Stimulated activated naive B cell treated with anti-CD40 and anti-IgM and Interleukin-4, amounts not matched to agents 10 μg/mL and 1 μg/mL and 100 μg/mL, for 72 hours (primary cell): ENCODE measurements around the gene PDCD7.

Experiments
- ATAC-seq, 2 donors: fragments of 150-1000 bp; cut with Tn5 transposase; replicated peaks; 2 replicates each; pipeline ENCODE4 v1.10.0; 2021; ENCODE audit warnings: moderate library complexity in 1 of 2
- DNase-seq: peaks from one replicate; pipeline ENCODE4 v3.0.0; 2021
- H3K27ac Mint-ChIP-seq: one replicate; pipeline ENCODE4 v1.8.0; 2022; ENCODE audit warnings: mild to moderate bottlenecking, mixed read lengths
- H3K27me3 Mint-ChIP-seq, 2 donors: one replicate each; pipeline ENCODE4 v1.8.0; 2022; ENCODE audit warnings: mixed read lengths in 2 of 2
- H3K36me3 Mint-ChIP-seq, 2 donors: one replicate each; pipeline ENCODE4 v1.8.0; 2022; ENCODE audit warnings: mixed read lengths in 2 of 2, mild to moderate bottlenecking in 1 of 2
- H3K4me1 Mint-ChIP-seq, 2 donors: one replicate each; pipeline ENCODE4 v1.8.0; 2022; ENCODE audit warnings: mixed read lengths in 2 of 2, mild to moderate bottlenecking in 1 of 2
- H3K4me3 Mint-ChIP-seq, 2 donors: one replicate each; pipeline ENCODE4 v1.8.0; 2022; ENCODE audit warnings: mild to moderate bottlenecking in 2 of 2, mixed read lengths in 2 of 2, moderate library complexity in 1 of 2
- H3K9me3 Mint-ChIP-seq, 2 donors: one replicate each; pipeline ENCODE4 v1.8.0; 2022; ENCODE audit warnings: mixed read lengths in 2 of 2, mild to moderate bottlenecking in 1 of 2

PDCD7 gene

GRCh38 chr15:65068403-65068788 is 65.2 kb downstream of the PDCD7 start:
- peaks cover 20 to 39% of the 10 kb centered on the region in 2 donors for H3K27me3 Mint-ChIP-seq
- no peak overlapping the region for H3K27ac Mint-ChIP-seq
- peak overlapping the region; percentile 42 to 61 for H3K4me3 Mint-ChIP-seq
- no peaks in the 10 kb centered on the region for H3K36me3 Mint-ChIP-seq
- no peaks in the 10 kb centered on the region for H3K9me3 Mint-ChIP-seq
- DNase-seq = no peak
- no peak for ATAC-seq
- peaks cover 6 to 17% of the 10 kb centered on the region in 2 donors for H3K4me1 Mint-ChIP-seq

- Mint-ChIP-seq H3K9me3 (no peaks in the 10 kb centered on the region), H3K4me3 (peak within 1 kb of the TSS; percentile 42 to 61), H3K4me1 (peaks cover 6 to 17% of the 10 kb centered on the region in 2 donors), H3K27ac (peak within 1 kb of the TSS; percentile 10), H3K27me3 (peaks cover 22 to 43% of the 10 kb centered on the region in 2 donors), H3K36me3 (no peaks in the 10 kb centered on the region)
- no peak for DNase-seq
- ATAC-seq = peak; percentile 14 to 22
Measured at GRCh38 chr15:65067645-65068402, 65.8 kb downstream of the PDCD7 start, which contains the start of gene RASL12. RASL12 (minus strand) TSS chr15:65067991; CDS start chr15:65067835, 156 bp downstream.
